Adrenal gland (tissue), 12 donors: ENCODE data around the gene DOCK3. TPM values are rescaled to one million over a fixed set of nuclear protein-coding genes. Genes with fewer than 3 reads are reported as not detected.

Source experiments
- DNase-seq, 7 donors: peaks; one replicate each; pipeline ENCODE4 v3.0.0-alpha.2; 2019 to 2020
- H3K27ac ChIP-seq, 5 donors: fragments of 200-600 bp; sonication (generic) in 4 of 5; 1 replicate in 3 of 5; 2 replicates in 2 of 5; pipeline versions ENCODE4 v1.5.1 to v1.8.0; 2016 to 2020; ENCODE audit warnings: mild to moderate bottlenecking in 1 of 5
- H3K27me3 ChIP-seq: fragments of 200-600 bp; 2 replicates; pipeline ENCODE4 v1.8.0; 2021
- H3K36me3 ChIP-seq, 2 donors: fragments of 200-600 bp; replicated peaks in 1 of 2; 1 replicate in 1 of 2; 2 replicates in 1 of 2; pipeline versions ENCODE4 v1.5.1 to v1.8.0; 2018 to 2022
- H3K4me1 ChIP-seq, 2 donors: fragments of 200-600 bp; replicated peaks in 1 of 2; 1 replicate in 1 of 2; 2 replicates in 1 of 2; pipeline versions ENCODE4 v1.5.1 to v1.8.0; 2018 to 2021
- H3K4me3 ChIP-seq, 4 donors: fragments of 200-600 bp; sonication (generic) in 3 of 4; one replicate each; pipeline ENCODE4 v1.5.1; 2016 to 2018
- H3K9me3 ChIP-seq, 3 donors: fragments of 200-600 bp; sonication (generic) in 1 of 3; replicated peaks in 1 of 3; 1 replicate in 2 of 3; 2 replicates in 1 of 3; pipeline versions ENCODE4 v1.5.1 to v1.8.0; 2016 to 2021
- CTCF ChIP-seq, 6 experiments: fragments of 450-650 bp in 4 of 6; fragments of 200-600 bp in 2 of 6; sonication (generic) in 1 of 6; IDR thresholded peaks; 1 replicate in 5 of 6; 2 replicates in 1 of 6; pipeline versions ENCODE4 v1.5.1 to v1.8.0; 2016 to 2021; ENCODE audit warnings: antibody characterized with exemption in 6 of 6, mild to moderate bottlenecking in 2 of 6, moderate library complexity in 1 of 6
- POLR2A ChIP-seq, 2 donors: fragments of 450-650 bp; IDR thresholded peaks; one replicate each; pipeline ENCODE4 v1.6.1; 2017; ENCODE audit warnings: antibody characterized with exemption in 2 of 2, mild to moderate bottlenecking in 2 of 2, moderate library complexity in 1 of 2
- WGBS, 4 donors: extraction: QIAGEN DNeasy Blood & Tissue Kit in 2 of 4; methylation state at CpG; one replicate each; pipeline versions ENCODE4 v1.1.5 to v1.1.7; 2013 to 2017; 5-methylcytosine and 5-hydroxymethylcytosine counted together
- intact Hi-C, 2 donors: fragments of 100-400 bp; cut with DNase I; formaldehyde crosslinking; loops; one replicate each; pipeline versions ENCODE4 v1.14.1 to v1.15.0; 2022 to 2023
- polyA plus RNA-seq, 3 donors: library from polyadenylated mRNA; stranded (reverse); fragments of 200-250 nt in 2 of 3; fragments of 350-450 nt in 1 of 3; fragmentation: Illumina TruSeq in 1 of 3; extraction: RNeasy Lipid Tissue Mini Kit (QIAGEN cat#74804) in 1 of 3; gene quantifications; one replicate each; pipeline ENCODE4 v1.2.3, GENCODE V29; 2013 to 2014
- total RNA-seq, 9 donors: library from RNA; depleted of rRNA in 4 of 9; stranded (reverse); fragments of >200 nt in 4 of 9; fragments of 120-200 nt in 1 of 9; fragmentation: NEBNext Ultra II Directional in 1 of 9; extraction: Animal tissue kit (Norgen Biotek cat#: 25700) in 1 of 9; gene quantifications; one replicate each; pipeline versions ENCODE4 v1.1.0 to v1.2.4, GENCODE V29; 2013 to 2023
- donor health status: healthy with polysubstance abuse.
- donor health status: Bipolar disorder and iron deficiency.
- donor health status: DM: yes; HTN: yes; CAD: no.
- donor health status: DM: no; HTN: no; CAD: no.
- donor health status: DM: no; HTN: no; CAD: no.
- donor health status: DM: yes; HTN: yes; CAD: no.

DOCK3 gene
- total and polyA plus RNA-seq, 12 donors: 0.72 to 8.6 (median 2.9) TPM

DNA sequence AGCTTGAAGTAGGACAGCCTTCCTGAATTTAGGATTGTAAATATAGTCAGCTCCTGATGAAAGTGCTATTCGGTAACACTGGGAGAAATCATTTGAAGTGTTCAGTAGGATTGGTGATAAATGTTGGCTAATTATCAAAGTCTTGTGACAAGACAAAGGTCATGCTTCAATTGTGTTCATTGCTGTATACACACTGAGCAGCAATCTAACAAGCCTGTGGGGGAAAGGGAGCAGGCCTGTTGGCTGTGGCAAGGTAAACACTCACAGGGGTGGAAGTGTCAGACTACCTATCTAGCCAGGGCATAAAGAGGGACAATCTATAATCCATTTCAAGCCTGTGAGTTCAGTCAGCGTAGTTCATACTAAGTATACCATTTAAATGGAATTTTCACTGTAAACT, 599.3 kb downstream of the DOCK3 start:
- Histone ChIP-seq H3K4me3 (no peak overlapping the region), H3K4me1 (no peaks in the 10 kb centered on the region), H3K27ac (no peak overlapping the region), H3K27me3 (no peaks in the 10 kb centered on the region), H3K36me3 (no peaks in the 10 kb centered on the region), H3K9me3 (no peaks in the 10 kb centered on the region)
- TF ChIP-seq POLR2A (IDR thresholded peaks at IDR 0.05): no peak
- TF ChIP-seq CTCF (IDR thresholded peaks at IDR 0.05): no peak
- WGBS, 4 donors: 77 to 85% (median 83%) methylated on average over 2 of the region's 2 CpGs
- DNase-seq: no peak
- intact Hi-C loops: no loop called here

DNA sequence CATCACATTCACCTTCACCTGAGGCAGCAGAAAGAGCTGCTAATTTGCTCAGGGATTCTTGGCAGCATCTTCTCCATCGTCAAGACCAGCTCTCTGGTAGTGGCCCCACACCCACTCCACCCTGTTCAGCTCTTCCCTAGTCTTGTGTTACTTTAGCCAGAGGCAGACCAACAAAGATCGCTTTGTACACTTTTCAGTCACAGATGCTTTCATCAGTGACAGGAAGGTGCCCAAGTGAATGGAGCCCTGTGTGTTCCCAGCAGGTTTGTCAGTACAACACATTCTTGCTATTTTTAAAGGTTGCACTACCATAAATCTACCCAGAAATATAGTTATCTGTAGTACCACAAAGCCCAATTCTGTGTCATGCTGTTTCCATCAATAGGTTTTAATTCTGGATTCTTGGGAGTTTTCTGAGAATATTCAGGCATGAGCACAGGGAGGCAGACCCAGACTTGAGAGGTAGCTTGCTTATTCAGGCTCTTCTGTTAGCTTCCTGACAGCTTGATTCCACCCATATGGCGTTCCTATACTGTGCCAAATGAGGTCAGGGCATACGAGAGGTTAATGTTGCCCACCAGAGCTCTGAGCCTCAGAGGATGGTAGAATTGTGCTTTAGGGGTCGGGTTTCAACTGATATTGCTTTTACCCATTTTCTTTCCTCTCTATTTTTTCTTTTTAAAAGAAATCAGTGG, 600.5 kb downstream of the DOCK3 start:
- intact Hi-C loops: no loop called here
- H3K36me3 ChIP-seq: no peaks in the 10 kb centered on the region
- no peaks in the 10 kb centered on the region for H3K27me3 ChIP-seq
- TF ChIP-seq POLR2A (IDR thresholded peaks at IDR 0.05) (no peak), CTCF (IDR thresholded peaks at IDR 0.05) (no peak)
- WGBS, 4 donors: 54 to 72% (median 67%) methylated on average over 5 of the region's 5 CpGs
- H3K27ac ChIP-seq: no peak overlapping the region
- no peak for DNase-seq
- no peak overlapping the region for H3K4me3 ChIP-seq
- no peaks in the 10 kb centered on the region for H3K9me3 ChIP-seq
- no peaks in the 10 kb centered on the region for H3K4me1 ChIP-seq

DNA sequence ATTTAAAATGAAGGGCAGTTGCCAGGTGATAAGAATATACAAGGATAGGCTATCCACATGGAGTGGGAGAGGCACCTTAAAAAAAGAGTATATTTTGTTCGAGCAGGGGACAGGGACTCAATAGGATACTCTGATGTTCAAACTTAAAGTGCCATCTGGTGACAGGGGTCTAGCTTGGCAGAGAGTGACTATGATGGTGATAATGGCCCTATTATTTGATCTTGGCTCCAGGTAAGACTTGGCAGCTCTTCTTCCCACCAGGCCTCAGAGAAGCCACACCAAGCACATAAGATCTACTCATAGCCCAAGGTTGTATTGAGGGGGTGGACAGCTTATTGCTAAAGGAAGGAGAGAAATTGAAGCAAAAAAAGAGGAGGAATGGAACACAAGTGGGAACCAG, 601.3 kb downstream of the DOCK3 start:
- 74 to 93% (median 79%) methylated on average over 1 of the region's 1 CpG for WGBS, 4 donors

GRCh38 chr3:51279448-51279847, 604.7 kb downstream of the DOCK3 start:
- Histone ChIP-seq H3K27me3 (no peaks in the 10 kb centered on the region), H3K9me3 (no peaks in the 10 kb centered on the region), H3K27ac (no peak overlapping the region), H3K4me1 (no peaks in the 10 kb centered on the region), H3K36me3 (no peaks in the 10 kb centered on the region), H3K4me3 (no peak overlapping the region)
- no peak for DNase-seq
- WGBS, 4 donors: 90 to 100% (median 96%) methylated on average over 2 of the region's 2 CpGs
- TF ChIP-seq CTCF (IDR thresholded peaks at IDR 0.05): no peak
- no peak for TF ChIP-seq POLR2A (IDR thresholded peaks at IDR 0.05)
- intact Hi-C loops: no loop called here

More for the DNA sequence above, 601.3 kb downstream of the DOCK3 start:
- H3K4me3 ChIP-seq: no peak overlapping the region
- H3K4me1 ChIP-seq: no peaks in the 10 kb centered on the region
- H3K27ac ChIP-seq: no peak overlapping the region
- DNase-seq: no peak
- no peaks in the 10 kb centered on the region for H3K27me3 ChIP-seq
- intact Hi-C loops: no loop called here
- no peaks in the 10 kb centered on the region for H3K9me3 ChIP-seq
- no peak for TF ChIP-seq POLR2A (IDR thresholded peaks at IDR 0.05)
- TF ChIP-seq CTCF (IDR thresholded peaks at IDR 0.05): no peak
- no peaks in the 10 kb centered on the region for H3K36me3 ChIP-seq
